Measurements from ENCODE around the gene PKD2.

Gene PKD2

DNA sequence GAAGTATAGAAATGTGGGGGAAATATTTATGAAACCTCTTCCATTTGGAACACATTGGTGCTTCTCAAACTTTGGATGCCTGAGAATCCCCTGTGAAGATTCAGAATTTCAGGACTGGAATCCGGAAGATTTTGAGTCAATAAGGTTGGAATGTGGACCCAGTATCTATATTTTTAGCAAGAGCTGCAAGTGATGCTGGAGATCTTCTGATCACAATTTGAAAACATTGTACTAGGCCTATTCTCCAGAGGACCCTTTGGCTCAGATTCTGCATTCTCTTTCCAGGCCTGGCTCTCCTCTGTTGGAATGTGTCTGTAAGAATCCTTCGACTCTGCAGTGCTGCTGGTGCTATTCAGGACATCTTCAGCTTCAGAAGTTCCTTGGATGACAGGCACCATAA lies 2.4 kb upstream of the PKD2 start:
- no peak for DNase-seq
- H3K27me3 ChIP-seq (ENCODE audit: insufficient read depth, low read depth, severe bottlenecking) = no peaks in the 10 kb centered on the region
- H3K36me3 ChIP-seq = no peaks in the 10 kb centered on the region; the same call in 1 of the 2 replicates
- TF ChIP-seq, protein P1, sequence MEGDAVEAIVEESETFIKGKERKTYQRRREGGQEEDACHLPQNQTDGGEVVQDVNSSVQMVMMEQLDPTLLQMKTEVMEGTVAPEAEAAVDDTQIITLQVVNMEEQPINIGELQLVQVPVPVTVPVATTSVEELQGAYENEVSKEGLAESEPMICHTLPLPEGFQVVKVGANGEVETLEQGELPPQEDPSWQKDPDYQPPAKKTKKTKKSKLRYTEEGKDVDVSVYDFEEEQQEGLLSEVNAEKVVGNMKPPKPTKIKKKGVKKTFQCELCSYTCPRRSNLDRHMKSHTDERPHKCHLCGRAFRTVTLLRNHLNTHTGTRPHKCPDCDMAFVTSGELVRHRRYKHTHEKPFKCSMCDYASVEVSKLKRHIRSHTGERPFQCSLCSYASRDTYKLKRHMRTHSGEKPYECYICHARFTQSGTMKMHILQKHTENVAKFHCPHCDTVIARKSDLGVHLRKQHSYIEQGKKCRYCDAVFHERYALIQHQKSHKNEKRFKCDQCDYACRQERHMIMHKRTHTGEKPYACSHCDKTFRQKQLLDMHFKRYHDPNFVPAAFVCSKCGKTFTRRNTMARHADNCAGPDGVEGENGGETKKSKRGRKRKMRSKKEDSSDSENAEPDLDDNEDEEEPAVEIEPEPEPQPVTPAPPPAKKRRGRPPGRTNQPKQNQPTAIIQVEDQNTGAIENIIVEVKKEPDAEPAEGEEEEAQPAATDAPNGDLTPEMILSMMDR (IDR thresholded peaks at IDR 0.05; ENCODE audit: low read depth, low read length) = no peak
- H3K27ac ChIP-seq = no peak overlapping the region
- H3K9me3 ChIP-seq (ENCODE audit: severe bottlenecking) = no peaks in the 10 kb centered on the region
- no peak overlapping the region for H3K4me3 ChIP-seq (ENCODE audit: low read depth, low read length)

DNA sequence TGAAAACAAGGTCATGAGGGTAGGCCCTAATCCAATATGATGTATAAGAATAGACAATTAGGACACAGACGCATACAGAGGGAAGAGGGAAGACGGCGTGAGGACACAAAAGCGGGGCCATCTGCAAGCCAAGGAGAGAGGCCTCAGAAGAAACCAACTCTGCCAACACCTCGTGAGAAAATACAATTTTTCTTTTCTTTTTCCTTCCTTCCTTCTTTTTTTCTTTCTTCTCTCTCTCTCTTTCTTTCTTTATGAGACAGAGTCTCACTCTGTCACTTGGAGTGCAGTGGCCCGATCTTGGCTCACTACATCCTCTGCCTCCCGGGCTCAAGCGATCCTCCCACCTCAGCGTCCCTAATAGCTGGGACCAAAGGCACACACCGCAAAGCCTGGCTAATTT lies 1.5 kb upstream of the PKD2 start:
- TF ChIP-seq, protein P1 (IDR thresholded peaks at IDR 0.05; ENCODE audit: low read depth, low read length) = no peak
- Histone ChIP-seq H3K9me3 (ENCODE audit: severe bottlenecking) (no peaks in the 10 kb centered on the region), H3K27me3 (ENCODE audit: insufficient read depth, low read depth, severe bottlenecking) (no peaks in the 10 kb centered on the region), H3K4me3 (ENCODE audit: low read depth, low read length) (no peak overlapping the region), H3K36me3 (no peaks in the 10 kb centered on the region; the same call in 1 of the 2 replicates), H3K27ac (no peak overlapping the region)
- DNase-seq = no peak

DNA sequence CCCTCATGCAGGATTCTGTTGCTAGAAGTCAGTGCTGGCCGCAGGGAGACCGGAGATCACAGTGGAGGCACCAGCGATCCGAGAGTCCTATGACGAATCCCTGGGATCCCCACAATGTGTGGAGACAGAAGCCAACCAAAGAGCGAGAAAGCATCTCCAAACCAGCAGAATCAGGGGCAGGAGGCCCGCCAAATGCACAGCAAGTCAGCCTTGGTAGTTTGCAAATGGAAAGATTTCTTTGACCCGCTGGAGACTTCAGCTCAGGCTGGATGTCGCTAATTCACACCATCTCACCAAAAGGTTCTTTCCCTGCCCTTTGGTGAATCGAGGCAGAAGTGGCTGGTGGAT lies 505 bp upstream of the PKD2 start:
- Histone ChIP-seq H3K27me3 (ENCODE audit: insufficient read depth, low read depth, severe bottlenecking) (no peaks in the 10 kb centered on the region), H3K36me3 (no peaks in the 10 kb centered on the region; the same call in 1 of the 2 replicates), H3K9me3 (ENCODE audit: severe bottlenecking) (no peaks in the 10 kb centered on the region), H3K4me3 (ENCODE audit: low read depth, low read length) (peak overlapping the region; percentile 87), H3K27ac (peak overlapping the region; percentile 79)
- TF ChIP-seq, protein P1 (IDR thresholded peaks at IDR 0.05; ENCODE audit: low read depth, low read length) = no peak
- DNase-seq = no peak

DNA sequence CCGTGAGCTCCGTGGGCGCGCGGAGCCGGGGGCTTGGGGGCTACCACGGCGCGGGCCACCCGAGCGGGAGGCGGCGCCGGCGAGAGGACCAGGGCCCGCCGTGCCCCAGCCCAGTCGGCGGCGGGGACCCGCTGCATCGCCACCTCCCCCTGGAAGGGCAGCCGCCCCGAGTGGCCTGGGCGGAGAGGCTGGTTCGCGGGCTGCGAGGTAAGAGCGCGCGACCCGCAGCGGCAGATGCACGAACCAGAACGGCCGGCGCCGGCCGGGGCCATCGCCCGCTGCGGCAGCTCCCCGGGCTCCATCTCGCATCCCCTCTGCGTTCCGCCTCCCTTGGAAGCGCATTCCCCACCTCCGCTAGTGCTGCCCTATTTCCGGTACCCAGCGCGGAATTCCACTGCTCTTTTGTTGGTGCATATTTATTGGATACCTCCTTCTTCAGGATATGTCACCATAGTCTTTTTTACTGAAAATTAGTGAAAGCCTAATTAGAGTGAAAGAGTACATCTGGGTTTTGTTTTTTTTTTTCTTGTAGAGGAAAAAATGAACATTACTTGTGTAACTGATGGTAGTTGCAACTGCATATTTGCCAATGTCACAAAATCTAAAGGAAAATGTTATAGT lies 797 bp downstream of the PKD2 start:
- DNase-seq = peak; percentile 47
- H3K27ac ChIP-seq = peak overlapping the region; percentile 79

DNA sequence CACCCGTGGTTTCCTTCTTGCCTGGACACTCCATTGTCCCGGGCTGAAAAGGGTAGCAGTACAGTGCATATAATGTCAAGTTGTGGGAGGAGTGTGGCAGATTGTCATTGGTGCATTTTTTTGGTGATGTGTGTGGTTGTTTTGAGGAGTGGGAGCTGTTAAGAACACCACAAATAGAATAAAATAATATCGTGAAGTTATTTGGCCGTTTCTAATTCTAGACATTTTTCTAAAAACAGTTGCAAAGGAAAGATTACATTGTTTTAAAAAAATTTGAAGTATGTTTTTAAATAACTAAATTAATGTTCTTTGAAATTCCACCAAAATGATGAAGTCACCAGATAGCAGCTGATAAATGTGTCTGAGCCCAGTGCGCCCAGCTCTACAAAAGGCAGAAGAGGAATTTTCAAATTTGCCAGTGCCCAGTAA lies 1.3 kb downstream of the PKD2 start:
- no peaks in the 10 kb centered on the region for H3K9me3 ChIP-seq (ENCODE audit: severe bottlenecking)
- H3K27me3 ChIP-seq (ENCODE audit: insufficient read depth, low read depth, severe bottlenecking) = no peaks in the 10 kb centered on the region
- no peak overlapping the region for H3K27ac ChIP-seq

More for the DNA sequence above, 797 bp downstream of the PKD2 start:
- Histone ChIP-seq H3K27me3 (ENCODE audit: insufficient read depth, low read depth, severe bottlenecking) (no peaks in the 10 kb centered on the region), H3K9me3 (ENCODE audit: severe bottlenecking) (no peaks in the 10 kb centered on the region), H3K4me3 (ENCODE audit: low read depth, low read length) (peak overlapping the region; percentile 87), H3K36me3 (no peaks in the 10 kb centered on the region; the same call in 1 of the 2 replicates)
- TF ChIP-seq, protein P1 (IDR thresholded peaks at IDR 0.05; ENCODE audit: low read depth, low read length) = no peak

More for the DNA sequence above, 1.3 kb downstream of the PKD2 start:
- TF ChIP-seq, protein P1 (IDR thresholded peaks at IDR 0.05; ENCODE audit: low read depth, low read length) = no peak
- Histone ChIP-seq H3K4me3 (ENCODE audit: low read depth, low read length) (peak overlapping the region; percentile 87), H3K36me3 (no peaks in the 10 kb centered on the region; the same call in 1 of the 2 replicates)
- no peak for DNase-seq
